ENCODE results near the gene SPOPL.

- TF ChIP-seq CTCF (conservative IDR thresholded peaks at IDR 0.05; ENCODE audit: low read depth, low read length) (no peak), POLR2A (IDR thresholded peaks at IDR 0.05; ENCODE audit: low read depth, low read length) (no peak), CHD1 (IDR thresholded peaks at IDR 0.05; ENCODE audit: low read depth, low read length) (no peak), RCOR1 (IDR thresholded peaks at IDR 0.05; ENCODE audit: insufficient replicate concordance, low read length) (no peak), RAD21 (IDR thresholded peaks at IDR 0.05; ENCODE audit: low read length) (no peak), ELK1 (IDR thresholded peaks at IDR 0.05; ENCODE audit: borderline replicate concordance, low read depth, low read length) (no peak), MXI1 (IDR thresholded peaks at IDR 0.05; ENCODE audit: borderline replicate concordance, low read depth, low read length) (no peak)
Observed at GRCh38 chr2:138548796-138549195, 47.2 kb downstream of the SPOPL start.
